Loucy (cell line): ENCODE measurements around the gene SYTL1.

Source experiments
- H2AFZ ChIP-seq: fragments of 200-600 bp; sonication (generic); 2 replicates; pipeline ENCODE4 v1.6.0; 2016; ENCODE audit warnings: antibody characterized with exemption, mild to moderate bottlenecking, low read length, moderate library complexity
- H3F3A ChIP-seq: fragments of 200-600 bp; 2 replicates; pipeline ENCODE4 v1.6.0; 2016; ENCODE audit warnings: antibody characterized with exemption, low read depth, mild to moderate bottlenecking
- H3K27me3 ChIP-seq: fragments of 200-600 bp; sonication (generic); 2 replicates; pipeline ENCODE4 v1.6.1; 2014; ENCODE audit warnings: low read length, mild to moderate bottlenecking; ENCODE audit not compliant: insufficient read depth, poor library complexity, severe bottlenecking
- H3K36me3 ChIP-seq: fragments of 200-600 bp; sonication (generic); 2 replicates; pipeline ENCODE4 v1.6.1; 2016; ENCODE audit warnings: low read length; ENCODE audit not compliant: insufficient read depth
- H3K4me1 ChIP-seq: fragments of 200-600 bp; sonication (generic); 2 replicates; pipeline ENCODE4 v1.5.1; 2014; ENCODE audit warnings: low read length, mild to moderate bottlenecking; ENCODE audit not compliant: insufficient read depth, poor library complexity, severe bottlenecking
- H3K4me2 ChIP-seq: fragments of 200-600 bp; sonication (generic); 2 replicates; pipeline ENCODE4 v1.6.0; 2014; ENCODE audit warnings: antibody characterized with exemption, low read length, low read depth, mild to moderate bottlenecking; ENCODE audit not compliant: poor library complexity, severe bottlenecking
- H3K4me3 ChIP-seq: fragments of 200-600 bp; sonication (generic); 2 replicates; pipeline ENCODE4 v1.5.1; 2014; ENCODE audit warnings: low read length, mild to moderate bottlenecking, mixed read lengths; ENCODE audit not compliant: poor library complexity, severe bottlenecking
- H3K79me2 ChIP-seq: fragments of 200-600 bp; sonication (generic); 2 replicates; pipeline ENCODE4 v1.6.1; 2014; ENCODE audit warnings: low read length; ENCODE audit not compliant: insufficient read depth
- H3K9ac ChIP-seq: fragments of 200-600 bp; sonication (generic); 2 replicates; pipeline ENCODE4 v1.6.0; 2014; ENCODE audit warnings: mild to moderate bottlenecking, low read depth, low read length, moderate library complexity; ENCODE audit not compliant: poor library complexity, severe bottlenecking
- H3K9me2 ChIP-seq: fragments of 200-600 bp; sonication (generic); replicated peaks from 2 replicates; pipeline ENCODE4 v1.6.1; 2016; ENCODE audit warnings: low read depth, low read length, mixed read lengths
- H3K9me3 ChIP-seq: fragments of 200-600 bp; sonication (generic); 2 replicates; pipeline ENCODE4 v1.6.1; 2014; ENCODE audit warnings: mild to moderate bottlenecking, antibody characterized with exemption, low read length, low read depth; ENCODE audit not compliant: insufficient read depth
- H4K20me1 ChIP-seq: fragments of 200-600 bp; sonication (generic); 2 replicates; pipeline ENCODE4 v1.6.0; 2014; ENCODE audit warnings: antibody characterized with exemption, low read length, mild to moderate bottlenecking; ENCODE audit not compliant: insufficient read depth, poor library complexity, severe bottlenecking
- CTCF ChIP-seq: fragments of 200-600 bp; sonication (generic); conservative IDR thresholded peaks from 2 replicates; pipeline ENCODE4 v1.5.1; 2014; ENCODE audit warnings: mild to moderate bottlenecking, antibody characterized with exemption, low read length
- EZH2phosphoT487 ChIP-seq: fragments of 200-600 bp; IDR thresholded peaks from 2 replicates; pipeline ENCODE4 v1.6.1; 2018; ENCODE audit warnings: antibody characterized with exemption, mild to moderate bottlenecking, moderate library complexity, borderline replicate concordance

The SYTL1 gene

GRCh38 chr1:27388337-27389005, 46.6 kb downstream of the SYTL1 start:
- Histone ChIP-seq H3K27me3 (no peaks in the 10 kb centered on the region), H2AFZ (no peak overlapping the region)
- TF ChIP-seq CTCF (peak; percentile 97), EZH2phosphoT487 (no peak)

GRCh38 chr1:27391511-27392095, 49.8 kb downstream of the SYTL1 start:
- Histone ChIP-seq H3K9me3 (no peaks in the 10 kb centered on the region), H3F3A (no peaks in the 10 kb centered on the region), H3K79me2 (no peaks in the 10 kb centered on the region), H4K20me1 (no peaks in the 10 kb centered on the region), H3K9me2 (no peaks in the 10 kb centered on the region), H3K4me3 (peak overlapping the region; percentile 72), H3K36me3 (no peaks in the 10 kb centered on the region), H2AFZ (no peak overlapping the region), H3K4me2 (peak overlapping the region; percentile 89), H3K9ac (no peak overlapping the region), H3K27me3 (no peaks in the 10 kb centered on the region), H3K4me1 (peaks cover 11% of the 10 kb centered on the region)
- TF ChIP-seq EZH2phosphoT487, result no peak
- no peak for TF ChIP-seq CTCF

More at GRCh38 chr1:27388337-27389005, 46.6 kb downstream of the SYTL1 start:
- no peaks in the 10 kb centered on the region for H3F3A ChIP-seq
- H3K79me2 ChIP-seq, result no peaks in the 10 kb centered on the region
- no peaks in the 10 kb centered on the region for H4K20me1 ChIP-seq
- H3K4me2 ChIP-seq, result no peak overlapping the region
- H3K9me2 ChIP-seq, result no peaks in the 10 kb centered on the region
- H3K4me3 ChIP-seq, result no peak overlapping the region
- no peak overlapping the region for H3K9ac ChIP-seq
- no peaks in the 10 kb centered on the region for H3K9me3 ChIP-seq
- no peaks in the 10 kb centered on the region for H3K36me3 ChIP-seq
- peaks cover 11% of the 10 kb centered on the region for H3K4me1 ChIP-seq

GRCh38 chr1:27392096-27392777, 50.4 kb downstream of the SYTL1 start, which contains the start of gene GPR3:
Gene GPR3 (plus strand): TSS chr1:27392622. CDS start chr1:27393799, 1,177 bp downstream.
- Histone ChIP-seq H3F3A (no peaks in the 10 kb centered on the region), H3K9me2 (no peaks in the 10 kb centered on the region), H4K20me1 (no peaks in the 10 kb centered on the region), H3K79me2 (no peaks in the 10 kb centered on the region), H3K4me1 (peaks cover 11% of the 10 kb centered on the region), H2AFZ (0 out of 2 replicates have a peak within 1 kb of the TSS, but pooled peaks have one; percentile 51), H3K4me2 (peak within 1 kb of the TSS; percentile 89), H3K4me3 (peak within 1 kb of the TSS; percentile 72), H3K27me3 (no peaks in the 10 kb centered on the region), H3K9me3 (no peaks in the 10 kb centered on the region), H3K9ac (peak within 1 kb of the TSS; percentile 61), H3K36me3 (no peaks in the 10 kb centered on the region)
- TF ChIP-seq CTCF (peak; percentile 59), EZH2phosphoT487 (no peak)
